Effector memory CD4-positive, alpha-beta T cell (primary cell): ENCODE results near the gene LCN2.

ENCODE experiments used
- DNase-seq, 3 donors: peaks; one replicate each; pipeline ENCODE4 v3.0.0-alpha.2; 2020
- H3K27ac ChIP-seq: 2 replicates; pipeline ENCODE4 v1.7.0; 2013; ENCODE audit warnings: mild to moderate bottlenecking, low read length, moderate library complexity; ENCODE audit not compliant: insufficient read depth, poor library complexity, severe bottlenecking
- H3K27me3 ChIP-seq: replicated peaks from 2 replicates; pipeline ENCODE4 v1.7.0; 2013; ENCODE audit warnings: mild to moderate bottlenecking, low read length; ENCODE audit not compliant: insufficient read depth, control insufficient read depth, poor library complexity, severe bottlenecking
- H3K36me3 ChIP-seq: 2 replicates; pipeline ENCODE4 v1.7.0; 2013; ENCODE audit warnings: mild to moderate bottlenecking, low read length, moderate library complexity; ENCODE audit not compliant: control insufficient read depth, insufficient read depth
- H3K4me1 ChIP-seq: 2 replicates; pipeline ENCODE4 v1.7.0; 2013; ENCODE audit warnings: low read length, mild to moderate bottlenecking; ENCODE audit not compliant: control insufficient read depth, insufficient read depth, poor library complexity, severe bottlenecking
- H3K4me3 ChIP-seq: 2 replicates; pipeline ENCODE4 v1.7.0; 2013; ENCODE audit warnings: low read length, low read depth, mild to moderate bottlenecking; ENCODE audit not compliant: insufficient read depth, poor library complexity, severe bottlenecking
- H3K9me3 ChIP-seq: 2 replicates; pipeline ENCODE4 v1.7.0; 2013; ENCODE audit warnings: mild to moderate bottlenecking, low read length, moderate library complexity; ENCODE audit not compliant: control insufficient read depth

The LCN2 gene

GRCh38 chr9:128150594-128151308 is 1.5 kb downstream of the LCN2 start:
- Histone ChIP-seq H3K27ac (no peak overlapping the region), H3K4me3 (no peak overlapping the region), H3K36me3 (no peaks in the 10 kb centered on the region), H3K27me3 (no peaks in the 10 kb centered on the region), H3K4me1 (no peaks in the 10 kb centered on the region), H3K9me3 (no peaks in the 10 kb centered on the region)
- DNase-seq = no peak

GRCh38 chr9:128151309-128152132 is 2.3 kb downstream of the LCN2 start:
- Histone ChIP-seq H3K36me3 (no peaks in the 10 kb centered on the region), H3K4me1 (no peaks in the 10 kb centered on the region), H3K9me3 (no peaks in the 10 kb centered on the region), H3K27ac (no peak overlapping the region), H3K27me3 (no peaks in the 10 kb centered on the region), H3K4me3 (no peak overlapping the region)
- DNase-seq = no peak

GRCh38 chr9:128152133-128153059 is 3.1 kb downstream of the LCN2 start:
- no peak overlapping the region for H3K27ac ChIP-seq
- H3K4me1 ChIP-seq = no peaks in the 10 kb centered on the region
- H3K27me3 ChIP-seq = no peaks in the 10 kb centered on the region
- no peak overlapping the region for H3K4me3 ChIP-seq
- H3K36me3 ChIP-seq = no peaks in the 10 kb centered on the region
- no peak for DNase-seq
- H3K9me3 ChIP-seq = no peaks in the 10 kb centered on the region

GRCh38 chr9:128153060-128153946 is 4.0 kb downstream of the LCN2 start:
- H3K27ac ChIP-seq = no peak overlapping the region
- DNase-seq = no peak

GRCh38 chr9:128153947-128154695 is 4.9 kb downstream of the LCN2 start:
- no peak overlapping the region for H3K27ac ChIP-seq
- no peaks in the 10 kb centered on the region for H3K27me3 ChIP-seq
- H3K4me1 ChIP-seq = peaks cover under 1% of the 10 kb centered on the region
- H3K9me3 ChIP-seq = no peaks in the 10 kb centered on the region
- DNase-seq = no peak
- no peaks in the 10 kb centered on the region for H3K36me3 ChIP-seq
- no peak overlapping the region for H3K4me3 ChIP-seq

More at GRCh38 chr9:128153060-128153946, 4.0 kb downstream of the LCN2 start:
- H3K4me3 ChIP-seq = no peak overlapping the region
- H3K4me1 ChIP-seq = no peaks in the 10 kb centered on the region
- H3K9me3 ChIP-seq = no peaks in the 10 kb centered on the region
- H3K36me3 ChIP-seq = no peaks in the 10 kb centered on the region
- no peaks in the 10 kb centered on the region for H3K27me3 ChIP-seq

- H3K27ac ChIP-seq = no peak overlapping the region
- H3K4me3 ChIP-seq = no peak overlapping the region
- no peak for DNase-seq
- no peaks in the 10 kb centered on the region for H3K9me3 ChIP-seq
- H3K27me3 ChIP-seq = no peaks in the 10 kb centered on the region
- H3K36me3 ChIP-seq = no peaks in the 10 kb centered on the region
- H3K4me1 ChIP-seq = peaks cover 10% of the 10 kb centered on the region
Observed at GRCh38 chr9:128155736-128156500, 6.7 kb downstream of the LCN2 start.

- H3K27me3 ChIP-seq = no peaks in the 10 kb centered on the region
- peaks cover 14% of the 10 kb centered on the region for H3K4me1 ChIP-seq
- no peaks in the 10 kb centered on the region for H3K9me3 ChIP-seq
- peak overlapping the region; percentile 74 for H3K27ac ChIP-seq
- peak; percentile 52 to 61 (median 59) for DNase-seq
- peaks cover 4% of the 10 kb centered on the region for H3K36me3 ChIP-seq
- peak overlapping the region; percentile 91 for H3K4me3 ChIP-seq
Observed at GRCh38 chr9:128159522-128159783, 10.2 kb downstream of the LCN2 start.

- Histone ChIP-seq H3K36me3 (peaks cover 8% of the 10 kb centered on the region), H3K4me1 (peaks cover 14% of the 10 kb centered on the region), H3K4me3 (peak within 1 kb of the TSS; percentile 91), H3K9me3 (no peaks in the 10 kb centered on the region), H3K27ac (peak within 1 kb of the TSS; percentile 74), H3K27me3 (no peaks in the 10 kb centered on the region)
- peak; percentile 86 to 89 (median 86) for DNase-seq
Observed at GRCh38 chr9:128159784-128160602, 10.7 kb downstream of the LCN2 start, which contains the start of gene BBLN. TSS of gene BBLN (plus strand) at chr9:128160265. CDS start at chr9:128160408, 143 bp downstream.
